K562 (cell line): ENCODE measurements around the gene CRACR2B. TPM values are rescaled to one million over a fixed set of nuclear protein-coding genes. Genes with fewer than 3 reads are reported as not detected.

Source experiments
- ELF1 ChIP-seq: fragments of 200-800 bp; sonication (Bioruptor generic); IDR thresholded peaks from 2 replicates; pipeline ENCODE4 v1.6.1; 2016; ENCODE audit warnings: missing genetic modification characterization, missing compliant biosample characterization
- HNRNPK ChIP-seq: fragments of 200-400 bp; formaldehyde crosslinking; IDR thresholded peaks from one replicate; pipeline ENCODE4 v1.6.1; 2018; ENCODE audit warnings: mild to moderate bottlenecking, low read depth, low read length; ENCODE audit not compliant: poor library complexity, severe bottlenecking
- JUND ChIP-seq, 2 experiments: IDR thresholded peaks; 2 replicates in 1 of 2; 3 replicates in 1 of 2; pipeline ENCODE4 v1.6.1; 2011; ENCODE audit warnings: borderline replicate concordance in 2 of 2, low read depth in 2 of 2, low read length in 2 of 2, improper control_type of control experiment in 1 of 2, missing biosample characterization in 1 of 2, missing genetic modification characterization in 1 of 2, missing genetic modification reagents in 1 of 2
- PHF8 ChIP-seq: fragments of 200-600 bp; sonication (generic); IDR thresholded peaks from 2 replicates; pipeline ENCODE4 v1.6.1; 2012; ENCODE audit warnings: mixed run types, mild to moderate bottlenecking, inconsistent platforms, low read length, moderate library complexity, borderline replicate concordance
- POLR2H ChIP-seq: IDR thresholded peaks from 2 replicates; pipeline ENCODE4 v1.6.1; 2016; ENCODE audit warnings: missing genetic modification characterization, low read depth, mild to moderate bottlenecking, control low read depth, missing compliant biosample characterization, moderate library complexity
- RAD21 ChIP-seq, 2 experiments: fragments of 250-450 bp in 1 of 2; fragments of 450-650 bp in 1 of 2; sonication (Bioruptor Pico) in 1 of 2; formaldehyde crosslinking in 1 of 2; IDR thresholded peaks in 1 of 2; conservative IDR thresholded peaks in 1 of 2; 2 replicates each; pipeline versions ENCODE4 v1.4.0 to v1.8.0; 2020 to 2022; ENCODE audit warnings: mild to moderate bottlenecking in 2 of 2, moderate library complexity in 1 of 2
- SIN3A ChIP-seq, 2 experiments: fragments of 150-350 bp in 1 of 2; IDR thresholded peaks; 2 replicates each; pipeline ENCODE4 v1.6.1; 2011 to 2016; ENCODE audit warnings: borderline replicate concordance in 2 of 2, low read depth in 2 of 2, low read length in 2 of 2, mild to moderate bottlenecking in 2 of 2, moderate library complexity in 2 of 2; ENCODE audit not compliant: control insufficient read depth in 1 of 2
- TFAP4 ChIP-seq: sonication (generic); formaldehyde crosslinking; IDR thresholded peaks from 2 replicates; pipeline ENCODE4 v1.8.0; 2022; ENCODE audit warnings: missing genetic modification reagents, mild to moderate bottlenecking, moderate library complexity, borderline replicate concordance
- ZBTB40 ChIP-seq, 2 experiments: fragments of 450-650 bp in 1 of 2; sonication (generic) in 1 of 2; formaldehyde crosslinking in 1 of 2; IDR thresholded peaks; 2 replicates each; pipeline versions ENCODE4 v1.7.1 to v1.9.0; 2016 to 2022; ENCODE audit warnings: inconsistent platforms in 1 of 2, mild to moderate bottlenecking in 1 of 2, missing genetic modification reagents in 1 of 2
- ZBTB9 ChIP-seq: fragments of 450-650 bp; formaldehyde crosslinking; IDR thresholded peaks from 2 replicates; pipeline ENCODE4 v1.4.0; 2020; ENCODE audit warnings: mild to moderate bottlenecking, moderate library complexity
- ZFPM2 ChIP-seq: fragments of 250-450 bp; sonication (Bioruptor Pico); IDR thresholded peaks from 2 replicates; pipeline ENCODE4 v1.5.1; 2022; ENCODE audit warnings: mild to moderate bottlenecking
- ZNF79 ChIP-seq: fragments of 250-450 bp; sonication (Bioruptor Pico); IDR thresholded peaks from 2 replicates; pipeline ENCODE4 v1.4.0; 2020; ENCODE audit warnings: low read depth, mild to moderate bottlenecking, moderate library complexity
- polyA plus RNA-seq, 8 experiments: library from polyadenylated mRNA; depleted of rRNA in 4 of 8; stranded (reverse) in 5 of 8; unstranded in 3 of 8; fragments of >200 nt; fragmentation: Nextera tagmentation in 2 of 8; fragmentation: Illumina TruSeq in 1 of 8; extraction: Ambion mirVana in 2 of 8; extraction: Trizol in 1 of 8; gene quantifications; 2 replicates each; pipeline versions ENCODE4 v1.2.1 to v1.2.3, GENCODE V29; 2011 to 2014; ENCODE audit warnings: inconsistent platforms in 1 of 8, missing spikeins in 1 of 8
- total RNA-seq, 7 experiments: library from RNA; depleted of rRNA in 6 of 7; stranded (reverse); fragments of >200 nt in 6 of 7; fragmentation: Illumina TruSeq in 2 of 7; extraction: Trizol in 2 of 7; gene quantifications; 2 replicates each; pipeline versions ENCODE4 v1.2.1 to v1.2.3, GENCODE V29; 2011 to 2021; ENCODE audit warnings: low replicate concordance in 1 of 7

The CRACR2B gene
- total and polyA plus RNA-seq, 9 of the 15 experiments (the other 6 are each of a cell fraction or from before 2014, with no cell fraction given) = 0.10 to 51.0 (median 6.0) TPM

DNA sequence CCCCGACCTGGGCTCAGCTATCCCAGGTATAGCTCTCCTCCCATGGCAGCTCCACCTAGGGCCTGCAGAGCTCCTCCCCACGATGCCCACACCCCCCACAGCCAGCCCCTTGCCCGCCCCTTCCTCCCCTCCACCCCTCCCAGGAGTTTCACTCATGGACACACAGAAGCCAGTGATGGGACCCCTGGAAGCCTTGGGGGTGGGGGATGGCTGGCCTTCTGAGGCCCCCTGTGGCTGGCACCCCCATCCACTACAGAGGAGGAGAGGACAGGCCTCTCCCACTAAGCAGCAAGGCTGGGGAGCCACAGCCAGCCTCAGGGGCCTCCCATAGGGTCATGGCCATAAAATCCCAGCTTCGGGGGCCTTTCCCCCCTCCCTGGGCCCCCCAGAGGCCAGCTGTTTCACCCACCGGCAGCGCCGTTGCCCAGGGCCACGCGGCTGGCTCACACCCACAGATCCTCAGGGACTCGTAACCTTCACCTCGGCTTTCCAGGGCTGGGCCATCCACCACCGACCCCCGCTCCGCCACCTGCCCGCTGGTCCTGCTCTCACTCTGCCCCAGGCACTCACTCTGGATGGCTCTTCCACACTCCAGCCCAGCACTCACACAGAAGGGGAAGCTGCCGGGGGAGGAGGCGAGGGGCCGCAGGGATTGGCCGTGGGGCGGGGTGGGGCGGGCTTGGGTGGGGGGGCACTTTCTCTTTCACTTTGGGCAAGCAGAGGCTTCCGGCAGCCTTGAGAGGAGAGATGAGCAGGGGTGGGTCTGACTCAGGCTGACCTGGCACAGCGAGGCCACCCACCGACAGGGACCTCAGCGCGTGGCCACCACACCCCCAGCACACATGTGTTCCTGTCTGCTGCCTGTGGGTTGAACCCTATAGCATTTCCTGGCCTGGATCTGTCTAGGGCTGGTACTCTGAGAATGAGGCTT, 31.8 kb upstream of the CRACR2B start (continued):
- no peak for TF ChIP-seq ZNF79 (CRISPR knock-in tag)
- TF ChIP-seq RAD21 (CRISPR knock-in tag; conservative IDR thresholded peaks at IDR 0.05 in 1 of 2, IDR thresholded peaks at IDR 0.05 in 1 of 2) = no peak
- TF ChIP-seq HNRNPK = no peak
- TF ChIP-seq ELF1 = peak; percentile 45
- TF ChIP-seq ZFPM2 = no peak
- no peak for TF ChIP-seq ZBTB9 (CRISPR knock-in tag)
- peak; percentile 77; the same call in 1 of the 2 replicates for TF ChIP-seq TFAP4 (CRISPR knock-in tag)
- TF ChIP-seq PHF8 = peak; percentile 39; the same call in 1 of the 2 replicates
- TF ChIP-seq SIN3A (IDR thresholded peaks at IDR 0.05; ENCODE audit: borderline replicate concordance in 2 of 2, control insufficient read depth in 1 of 2, low read depth in 2 of 2, low read length in 2 of 2) = peak in 1 of 2 experiments; percentile 79; a peak in 2 of 4 replicates
- no peak for TF ChIP-seq ZBTB40 (IDR thresholded peaks at IDR 0.05)
- no peak for TF ChIP-seq ZBTB40 (CRISPR knock-in tag; IDR thresholded peaks at IDR 0.05)
- TF ChIP-seq POLR2H (tag) = no peak
- TF ChIP-seq JUND (IDR thresholded peaks at IDR 0.05; ENCODE audit: borderline replicate concordance, low read depth, low read length) = no peak
- no peak for TF ChIP-seq JUND (tag; IDR thresholded peaks at IDR 0.05; ENCODE audit: borderline replicate concordance, low read depth, low read length)
